ENCODE measurements around the gene MEGF6. TPM values are rescaled to one million over a fixed set of nuclear protein-coding genes. Genes with fewer than 3 reads are reported as not detected.

MEGF6 gene
- total RNA-seq, 1 donor from 2014 or later: 10.9 TPM

GRCh38 chr1:3531928-3532327 is 79.4 kb downstream of the MEGF6 start:
- Mint-ChIP-seq H3K4me1 (peaks cover 15% of the 10 kb centered on the region), H3K27ac (no peak overlapping the region), H3K27me3 (no peaks in the 10 kb centered on the region), H3K9me3 (no peaks in the 10 kb centered on the region), H3K4me3 (peak overlapping the region; percentile 61), H3K36me3 (ENCODE audit: low read depth) (no peaks in the 10 kb centered on the region)
- CTCF ChIA-PET: interaction anchor here (1.7 kb wide), 1 partner anchor 87 kb away, joined by 5 read pairs; no protein-coding TSS in a partner anchor
- DNase-seq: no peak
- POLR2A ChIA-PET: no interaction called here
- ATAC-seq (ENCODE audit: low read depth): no peak
- intact Hi-C loops (cut with micrococcal nuclease): loop anchor here (1.0 to 2.0 kb wide), 4 partner anchors 41 to 368 kb away; partner anchors contain the start of genes C1orf174, CEP104, DFFB and WRAP73
- TF ChIP-seq, protein P1, sequence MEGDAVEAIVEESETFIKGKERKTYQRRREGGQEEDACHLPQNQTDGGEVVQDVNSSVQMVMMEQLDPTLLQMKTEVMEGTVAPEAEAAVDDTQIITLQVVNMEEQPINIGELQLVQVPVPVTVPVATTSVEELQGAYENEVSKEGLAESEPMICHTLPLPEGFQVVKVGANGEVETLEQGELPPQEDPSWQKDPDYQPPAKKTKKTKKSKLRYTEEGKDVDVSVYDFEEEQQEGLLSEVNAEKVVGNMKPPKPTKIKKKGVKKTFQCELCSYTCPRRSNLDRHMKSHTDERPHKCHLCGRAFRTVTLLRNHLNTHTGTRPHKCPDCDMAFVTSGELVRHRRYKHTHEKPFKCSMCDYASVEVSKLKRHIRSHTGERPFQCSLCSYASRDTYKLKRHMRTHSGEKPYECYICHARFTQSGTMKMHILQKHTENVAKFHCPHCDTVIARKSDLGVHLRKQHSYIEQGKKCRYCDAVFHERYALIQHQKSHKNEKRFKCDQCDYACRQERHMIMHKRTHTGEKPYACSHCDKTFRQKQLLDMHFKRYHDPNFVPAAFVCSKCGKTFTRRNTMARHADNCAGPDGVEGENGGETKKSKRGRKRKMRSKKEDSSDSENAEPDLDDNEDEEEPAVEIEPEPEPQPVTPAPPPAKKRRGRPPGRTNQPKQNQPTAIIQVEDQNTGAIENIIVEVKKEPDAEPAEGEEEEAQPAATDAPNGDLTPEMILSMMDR (IDR thresholded peaks at IDR 0.05): no peak

GRCh38 chr1:3530926-3531818 is 80.1 kb downstream of the MEGF6 start:
- peaks cover 15% of the 10 kb centered on the region for H3K4me1 Mint-ChIP-seq
- H3K36me3 Mint-ChIP-seq (ENCODE audit: low read depth): no peaks in the 10 kb centered on the region
- H3K9me3 Mint-ChIP-seq: no peaks in the 10 kb centered on the region
- intact Hi-C loops (cut with micrococcal nuclease): loop anchor here (1.0 to 2.0 kb wide), 4 partner anchors 40 to 369 kb away; partner anchors contain the start of genes C1orf174, CEP104, DFFB and WRAP73
- POLR2A ChIA-PET: interaction anchor here (0.5 to 0.6 kb wide), 2 partner anchors 135 to 476 kb away, joined by 6 to 7 read pairs; no protein-coding TSS in a partner anchor
- ATAC-seq (ENCODE audit: low read depth) (peak; percentile 84), DNase-seq (peak; percentile 63)
- CTCF ChIA-PET: interaction anchor here (1.7 kb wide), 1 partner anchor 88 kb away, joined by 5 read pairs; no protein-coding TSS in a partner anchor
- TF ChIP-seq, protein P1 (IDR thresholded peaks at IDR 0.05): no peak
- H3K27ac Mint-ChIP-seq: peak overlapping the region; percentile 65
- H3K4me3 Mint-ChIP-seq: peak overlapping the region; percentile 76
- no peaks in the 10 kb centered on the region for H3K27me3 Mint-ChIP-seq

DNA sequence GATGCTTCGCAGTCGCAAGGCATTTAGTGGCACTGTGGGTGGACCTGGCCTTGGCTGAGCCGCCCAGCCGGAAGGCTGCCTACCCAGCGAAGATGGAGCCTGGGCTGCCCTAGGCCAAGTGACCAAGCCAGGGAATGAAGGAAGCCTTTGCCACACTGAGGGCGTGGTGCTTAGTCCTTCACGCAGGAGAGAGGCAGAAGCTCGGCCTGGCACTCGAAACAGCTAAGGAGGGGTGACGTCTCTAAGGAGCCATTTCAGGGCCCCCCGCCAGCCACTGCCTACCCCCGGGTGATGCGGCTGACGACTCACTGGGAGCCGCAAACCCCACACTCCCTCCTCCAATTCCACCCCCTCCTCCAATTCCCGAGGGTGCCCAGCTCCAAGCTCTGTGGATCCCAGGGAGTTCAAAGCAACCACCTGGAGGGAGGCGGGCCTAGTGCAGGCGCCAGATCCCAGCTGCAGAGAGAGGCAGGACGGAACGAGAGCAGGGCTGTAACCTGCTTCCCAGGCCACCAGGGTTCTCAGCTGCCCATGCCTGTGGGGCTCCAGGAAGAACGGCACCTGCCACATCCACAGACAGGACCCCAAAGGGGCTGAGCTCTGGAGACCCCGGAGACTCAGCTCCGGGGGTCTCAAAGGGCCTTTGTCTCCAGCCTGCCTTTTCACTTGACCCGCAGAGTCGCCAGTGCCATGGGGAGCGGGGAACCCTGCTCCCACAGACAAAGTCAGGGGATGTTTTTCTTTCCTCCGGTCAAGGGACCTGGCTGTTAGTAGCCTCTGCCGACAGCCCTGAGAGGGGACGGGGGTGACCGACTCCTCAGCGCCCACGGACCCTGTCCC is 81.0 kb downstream of the MEGF6 start:
- peak overlapping the region; percentile 75 for H3K4me3 Mint-ChIP-seq
- TF ChIP-seq, protein P1 (IDR thresholded peaks at IDR 0.05): no peak
- CTCF ChIA-PET: interaction anchor here (1.7 kb wide), 1 partner anchor 89 kb away, joined by 5 read pairs; no protein-coding TSS in a partner anchor
- peaks cover 15% of the 10 kb centered on the region for H3K4me1 Mint-ChIP-seq
- no peaks in the 10 kb centered on the region for H3K36me3 Mint-ChIP-seq (ENCODE audit: low read depth)
- DNase-seq (no peak), ATAC-seq (ENCODE audit: low read depth) (no peak)
- POLR2A ChIA-PET: interaction anchor here (0.5 to 0.6 kb wide), 2 partner anchors 477 to 1301 kb away, joined by 3 to 7 read pairs; no protein-coding TSS in a partner anchor
- H3K27me3 Mint-ChIP-seq: no peaks in the 10 kb centered on the region
- H3K9me3 Mint-ChIP-seq: no peaks in the 10 kb centered on the region
- peak overlapping the region; percentile 35 for H3K27ac Mint-ChIP-seq
- intact Hi-C loops (cut with micrococcal nuclease): loop anchor here (2.0 kb wide), 1 partner anchor 326 kb away; the partner anchor contains the start of genes CEP104 and DFFB

DNA sequence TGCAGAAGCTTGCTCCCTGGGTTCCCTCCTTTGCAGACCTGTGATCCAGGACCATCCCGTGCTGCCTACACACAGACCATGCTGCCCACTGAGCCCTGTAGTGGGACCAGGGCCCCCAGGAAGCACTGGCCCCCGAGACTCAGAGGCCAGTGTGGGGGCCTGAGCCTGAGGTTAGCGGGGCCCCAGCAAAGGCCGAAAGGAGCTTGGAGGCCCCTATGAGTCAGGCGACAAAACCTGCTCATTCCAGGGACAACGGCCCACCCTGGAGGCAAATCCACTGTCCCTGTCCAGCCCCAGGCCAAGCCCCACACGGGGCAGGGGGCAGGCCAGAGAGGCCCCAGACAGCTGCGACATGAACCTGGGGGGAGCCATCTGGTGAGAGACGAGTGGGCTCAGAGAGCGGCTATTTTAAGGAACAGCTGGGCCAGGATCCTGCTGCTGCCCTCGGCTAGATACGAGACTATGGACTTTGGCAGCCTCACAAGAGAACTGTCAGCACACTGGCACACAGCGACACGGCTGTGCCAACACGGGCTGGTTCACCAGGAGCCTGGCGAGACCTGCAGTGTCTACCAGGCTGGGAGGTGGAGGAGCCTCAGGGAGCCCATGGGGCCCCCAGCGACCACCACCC is 82.1 kb downstream of the MEGF6 start:
- H3K9me3 Mint-ChIP-seq: no peaks in the 10 kb centered on the region
- H3K36me3 Mint-ChIP-seq (ENCODE audit: low read depth): no peaks in the 10 kb centered on the region
- peaks cover 15% of the 10 kb centered on the region for H3K4me1 Mint-ChIP-seq
- intact Hi-C loops (cut with micrococcal nuclease): no loop called here
- ChIA-PET POLR2A (interaction anchor here (0.6 kb wide), 1 partner anchor 1104 kb away, joined by 4 read pairs; no protein-coding TSS in a partner anchor), CTCF (no interaction called here)
- TF ChIP-seq, protein P1 (IDR thresholded peaks at IDR 0.05): no peak
- H3K27me3 Mint-ChIP-seq: no peaks in the 10 kb centered on the region
- peak overlapping the region; percentile 15 for H3K4me3 Mint-ChIP-seq
- ATAC-seq (ENCODE audit: low read depth): no peak
- H3K27ac Mint-ChIP-seq: no peak overlapping the region
- no peak for DNase-seq

All from activated B cell treated with CpG ODN at 0.5 μM for 24 hours (primary cell).